Thoracic aorta endothelial cell (primary cell): Measurements from ENCODE around the gene NALF2. TPM values are rescaled to one million over a fixed set of nuclear protein-coding genes. Genes with fewer than 3 reads are reported as not detected.

Source experiments
- total RNA-seq: library from RNA; depleted of rRNA; stranded (reverse); fragments of >200 nt; gene quantifications from 2 replicates; pipeline ENCODE4 v1.2.3, GENCODE V29; 2012

The NALF2 gene
- total RNA-seq: not detected in 2 replicates

GRCh38 chrX:69503782-69504625, at the start of gene NALF2:
Gene NALF2 (plus strand): TSS chrX:69504326. CDS start chrX:69505283, 957 bp downstream.

Other genes with a start within 250 kb of the NALF2 start
- 2.5 and 2.8 TPM in 2 replicates for gene EDA, start 111.8 kb downstream of the NALF2 start, total RNA-seq